K562 (cell line): ENCODE measurements around the gene SMCHD1. TPM values are rescaled to one million over a fixed set of nuclear protein-coding genes. Genes with fewer than 3 reads are reported as not detected.

ENCODE experiments used
- ATAC-seq: fragments of 200-7000 bp; cut with Tn5 transposase; 3 replicates; pipeline ENCODE4 v1.9.1; 2020; ENCODE audit warnings: moderate library complexity
- BruUV-seq: library from RNA; stranded (reverse); fragments of 400-500 nt; replicated peaks from 2 replicates; lab custom pipeline; 2021; lab: Mats Ljungman, UMichigan
- CTCF ChIA-PET: fragments of 300-600 bp; formaldehyde crosslinking; extraction: SDS; loops from one replicate; lab custom pipeline; 2021; ENCODE audit warnings: low intra/inter-chr PET ratio; lab: Yijun Ruan, JAX
- POLR2A ChIA-PET: fragments of 300-600, 350-650 bp; sonication (Branson Sonifier 250); formaldehyde crosslinking; extraction: SDS; loops from one replicate; lab custom pipeline; 2021; ENCODE audit warnings: antibody characterized with exemption, inconsistent platforms; lab: Yijun Ruan, JAX
- DNase-seq, 4 experiments: peaks; one replicate each; pipeline versions ENCODE4 v3.0.0 to v3.0.0-alpha.2; 2011 to 2018; ENCODE audit warnings: low spot score in 3 of 4, mixed read lengths in 3 of 4; ENCODE audit errors: extremely low read depth in 1 of 4
- FAIRE-seq: peaks from 2 replicates; lab custom pipeline; 2011; peaks lifted over from hg19 to GRCh38; lab: Jason Lieb, UNC
- H2AFZ ChIP-seq: 2 replicates; pipeline ENCODE4 v1.6.0; 2011; ENCODE audit warnings: low read depth, low read length, control low read depth, inconsistent platforms
- H3K27ac ChIP-seq: fragments of 200-600 bp; 3 replicates; pipeline ENCODE4 v1.8.0; 2011; ENCODE audit warnings: low read depth, mild to moderate bottlenecking, control low read depth, inconsistent platforms, low read length, moderate library complexity, mixed read lengths; ENCODE audit errors: extremely low read depth
- H3K27me3 ChIP-seq, 2 experiments: fragments of 300-600 bp in 1 of 2; 2 replicates in 1 of 2; 3 replicates in 1 of 2; pipeline versions ENCODE4 v1.6.0 to v1.8.0; 2011; ENCODE audit warnings: inconsistent platforms in 2 of 2, low read length in 2 of 2, mild to moderate bottlenecking in 1 of 2, mixed read lengths in 1 of 2, moderate library complexity in 1 of 2; ENCODE audit not compliant: control insufficient read depth in 2 of 2, insufficient read depth in 2 of 2
- H3K36me3 ChIP-seq: fragments of 300-600 bp; 3 replicates; pipeline ENCODE4 v1.8.0; 2011; ENCODE audit warnings: mild to moderate bottlenecking, low read length, inconsistent platforms; ENCODE audit not compliant: control insufficient read depth, insufficient read depth
- H3K4me1 ChIP-seq, 2 experiments: fragments of 200-600 bp in 1 of 2; replicated peaks in 1 of 2; 2 replicates in 1 of 2; 3 replicates in 1 of 2; pipeline versions ENCODE4 v1.5.1 to v1.8.0; 2011; ENCODE audit warnings: inconsistent platforms in 2 of 2, low read length in 2 of 2, mild to moderate bottlenecking in 1 of 2, mixed read lengths in 1 of 2, moderate library complexity in 1 of 2; ENCODE audit not compliant: control insufficient read depth in 2 of 2, insufficient read depth in 2 of 2
- H3K4me2 ChIP-seq: 2 replicates; pipeline ENCODE4 v1.6.1; 2011; ENCODE audit warnings: low read length, control low read depth, inconsistent platforms, mixed read lengths; ENCODE audit not compliant: insufficient read depth
- H3K4me3 ChIP-seq: fragments of 200-600 bp; sonication (generic), shearing (Covaris generic); 2 replicates; pipeline ENCODE4 v1.5.1; 2016; ENCODE audit warnings: control low read depth, inconsistent platforms
- H3K79me2 ChIP-seq: fragments of 200-600 bp; 3 replicates; pipeline ENCODE4 v1.8.0; 2011; ENCODE audit warnings: low read length, inconsistent platforms; ENCODE audit not compliant: control insufficient read depth, insufficient read depth
- H3K9ac ChIP-seq, 2 experiments: 2 replicates each; pipeline versions ENCODE4 v1.6.0 to v1.6.1; 2011; ENCODE audit warnings: low read depth in 2 of 2, low read length in 2 of 2, control low read depth in 1 of 2, inconsistent platforms in 1 of 2, mild to moderate bottlenecking in 1 of 2, mixed read lengths in 1 of 2; ENCODE audit not compliant: insufficient read depth in 1 of 2
- H3K9me1 ChIP-seq: one replicate; pipeline ENCODE4 v1.6.0; 2011; ENCODE audit warnings: inconsistent platforms, mild to moderate bottlenecking, low read length, moderate library complexity; ENCODE audit not compliant: control insufficient read depth, insufficient read depth
- H3K9me3 ChIP-seq: replicated peaks from 2 replicates; pipeline ENCODE4 v1.5.1; 2011; ENCODE audit warnings: low read depth, low read length, inconsistent platforms; ENCODE audit not compliant: control insufficient read depth, insufficient read depth
- H4K20me1 ChIP-seq: replicated peaks from 2 replicates; pipeline ENCODE4 v1.6.1; 2011; ENCODE audit warnings: low read length, inconsistent platforms, mixed read lengths; ENCODE audit not compliant: control insufficient read depth, insufficient read depth
- MAX ChIP-seq: sonication (generic); formaldehyde crosslinking; IDR thresholded peaks from 2 replicates; pipeline ENCODE4 v1.9.0; 2022; ENCODE audit warnings: mild to moderate bottlenecking, missing genetic modification reagents
- RFX1 ChIP-seq: fragments of 450-650 bp; IDR thresholded peaks from 2 replicates; pipeline ENCODE4 v1.6.1; 2016; ENCODE audit warnings: mild to moderate bottlenecking, moderate library complexity
- ZHX1 ChIP-seq: fragments of 150-350 bp; conservative IDR thresholded peaks from 2 replicates; pipeline ENCODE4 v1.6.1; 2014; ENCODE audit warnings: low read length
- in situ Hi-C: fragments of 300-500 bp; cut with MboI; formaldehyde crosslinking; loops from 4 replicates; pipeline ENCODE4 v1.15.0; 2018; ENCODE audit warnings: inconsistent platforms, mixed read lengths
- intact Hi-C: fragments of 100-400 bp; cut with micrococcal nuclease; formaldehyde crosslinking; loops from 2 replicates; pipeline ENCODE4 v1.14.2; 2022
- polyA plus RNA-seq, 8 experiments: library from polyadenylated mRNA; depleted of rRNA in 4 of 8; stranded (reverse) in 5 of 8; unstranded in 3 of 8; fragments of >200 nt; fragmentation: Nextera tagmentation in 2 of 8; fragmentation: Illumina TruSeq in 1 of 8; extraction: Ambion mirVana in 2 of 8; extraction: Trizol in 1 of 8; gene quantifications; 2 replicates each; pipeline versions ENCODE4 v1.2.1 to v1.2.3, GENCODE V29; 2011 to 2014; ENCODE audit warnings: inconsistent platforms in 1 of 8, missing spikeins in 1 of 8
- total RNA-seq, 7 experiments: library from RNA; depleted of rRNA in 6 of 7; stranded (reverse); fragments of >200 nt in 6 of 7; fragmentation: Illumina TruSeq in 2 of 7; extraction: Trizol in 2 of 7; gene quantifications; 2 replicates each; pipeline versions ENCODE4 v1.2.1 to v1.2.3, GENCODE V29; 2011 to 2021; ENCODE audit warnings: low replicate concordance in 1 of 7

The SMCHD1 gene
- total and polyA plus RNA-seq, 9 of the 15 experiments (the other 6 are each of a cell fraction or from before 2014, with no cell fraction given) = 6.3 to 144 (median 72.7) TPM

- TF ChIP-seq MAX (CRISPR knock-in tag) = no peak
- TF ChIP-seq, all 486 proteins: peak for 0
These were observed 26.6 kb downstream of the SMCHD1 start (continued) for GRCh38 chr18:2681993-2682603.

DNA sequence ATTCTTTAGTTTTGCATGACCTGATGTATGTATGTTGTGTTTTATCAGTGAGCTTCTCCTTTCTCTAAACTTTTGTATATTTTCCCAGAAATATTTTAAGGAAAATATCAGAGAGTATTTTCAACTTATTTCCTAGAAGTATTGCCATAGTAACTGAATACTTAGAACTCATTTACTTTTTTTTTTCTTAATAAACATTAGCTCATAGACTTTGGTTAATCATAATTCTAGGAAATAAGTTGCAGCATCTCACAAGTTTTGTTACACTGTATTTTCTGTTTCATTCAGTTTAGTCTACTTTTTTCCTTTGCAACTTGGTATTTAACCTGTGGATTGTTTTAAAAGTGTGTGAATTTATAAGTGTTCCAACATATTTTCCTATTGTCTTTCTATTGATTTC is 27.5 kb downstream of the SMCHD1 start:
- TF ChIP-seq ZHX1 = no peak
- TF ChIP-seq RFX1 = peak; percentile 44; the same call in 1 of the 2 replicates
- Histone ChIP-seq H3K9ac (no peak overlapping the region), H3K4me3 (no peak overlapping the region), H3K9me3 (peaks cover 2% of the 10 kb centered on the region), H3K27me3 (no peaks in the 10 kb centered on the region), H3K79me2 (peaks cover 80% of the 10 kb centered on the region), H3K27ac (no peak overlapping the region), H2AFZ (no peak overlapping the region), H4K20me1 (no peaks in the 10 kb centered on the region), H3K4me2 (no peak overlapping the region), H3K9me1 (no peaks in the 10 kb centered on the region), H3K4me1 (no peaks in the 10 kb centered on the region; a peak in 1 of 5 replicates), H3K36me3 (peaks cover 73% of the 10 kb centered on the region)
- POLR2A ChIA-PET = interaction anchor here (0.8 to 1.2 kb wide), 3 partner anchors 9 to 14 kb away, joined by 3 to 4 read pairs (median 3); no protein-coding TSS in a partner anchor
- FAIRE-seq (no peak), DNase-seq (no peak), ATAC-seq (no peak)
- in situ Hi-C loops = no loop called here
- intact Hi-C loops = no loop called here
- BruUV-seq = no TSS peak
- CTCF ChIA-PET = no interaction called here
